ENCODE data around the gene ELMO1. TPM values are rescaled to one million over a fixed set of nuclear protein-coding genes. Genes with fewer than 3 reads are reported as not detected.

The ELMO1 gene
- total and polyA plus RNA-seq, 2 of the 13 experiments (the other 11 are each of a cell fraction or from before 2014, with no cell fraction given): 0.11 to 0.17 TPM

DNA sequence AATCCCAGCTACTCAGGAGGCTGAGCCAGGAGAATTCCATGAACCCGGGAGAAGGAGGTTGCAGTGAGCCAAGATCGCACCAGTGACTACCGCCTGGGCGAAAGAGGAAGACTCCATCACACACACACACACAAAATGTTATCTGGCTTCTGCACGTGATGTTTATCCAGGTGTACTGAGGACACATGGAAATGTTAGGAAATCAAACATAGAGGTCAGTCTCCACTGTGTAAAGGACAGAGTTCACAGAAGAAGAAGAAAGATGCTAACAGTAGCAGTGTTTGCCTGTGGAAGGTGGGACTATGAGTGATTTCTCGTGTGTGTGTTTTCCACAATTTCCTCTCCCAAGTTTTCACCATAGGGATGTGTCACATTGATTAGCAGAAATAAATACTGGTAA is 256.9 kb downstream of the ELMO1 start (continued):
- TF ChIP-seq REL (CRISPR knock-in tag; conservative IDR thresholded peaks at IDR 0.05): no peak
- no peak for TF ChIP-seq MEIS2 (CRISPR knock-in tag; IDR thresholded peaks at IDR 0.05)
- TF ChIP-seq THAP11 (CRISPR knock-in tag; IDR thresholded peaks at IDR 0.05): peak; percentile 50; the same call in 1 of the 2 replicates
- no peak for TF ChIP-seq ZC3H13 (CRISPR knock-in tag; IDR thresholded peaks at IDR 0.05)
- peak; percentile 87 for TF ChIP-seq HNF4G (IDR thresholded peaks at IDR 0.05; ENCODE audit: borderline replicate concordance, low read depth, low read length)
- peak; percentile 62; the same call in 1 of the 2 replicates for TF ChIP-seq HNF4G (CRISPR knock-in tag; IDR thresholded peaks at IDR 0.05; ENCODE audit: borderline replicate concordance, low read depth)
- no peak for TF ChIP-seq MED8 (CRISPR knock-in tag; IDR thresholded peaks at IDR 0.05; ENCODE audit: insufficient replicate concordance)
- TF ChIP-seq ZNF292 (CRISPR knock-in tag; IDR thresholded peaks at IDR 0.05; ENCODE audit: borderline replicate concordance, low read depth): peak; percentile 83; the same call in 1 of the 2 replicates
- TF ChIP-seq FOXO1 (CRISPR knock-in tag; IDR thresholded peaks at IDR 0.05): peak; percentile 93
- TF ChIP-seq NFIC (IDR thresholded peaks at IDR 0.05; ENCODE audit: low read length): peak; percentile 76; the same call in 1 of the 2 replicates
- 0 out of 2 replicates have a peak, but pooled peaks have one; percentile 70 for TF ChIP-seq ZNF567 (CRISPR knock-in tag; IDR thresholded peaks at IDR 0.05; ENCODE audit: borderline replicate concordance)
- TF ChIP-seq, protein P1, sequence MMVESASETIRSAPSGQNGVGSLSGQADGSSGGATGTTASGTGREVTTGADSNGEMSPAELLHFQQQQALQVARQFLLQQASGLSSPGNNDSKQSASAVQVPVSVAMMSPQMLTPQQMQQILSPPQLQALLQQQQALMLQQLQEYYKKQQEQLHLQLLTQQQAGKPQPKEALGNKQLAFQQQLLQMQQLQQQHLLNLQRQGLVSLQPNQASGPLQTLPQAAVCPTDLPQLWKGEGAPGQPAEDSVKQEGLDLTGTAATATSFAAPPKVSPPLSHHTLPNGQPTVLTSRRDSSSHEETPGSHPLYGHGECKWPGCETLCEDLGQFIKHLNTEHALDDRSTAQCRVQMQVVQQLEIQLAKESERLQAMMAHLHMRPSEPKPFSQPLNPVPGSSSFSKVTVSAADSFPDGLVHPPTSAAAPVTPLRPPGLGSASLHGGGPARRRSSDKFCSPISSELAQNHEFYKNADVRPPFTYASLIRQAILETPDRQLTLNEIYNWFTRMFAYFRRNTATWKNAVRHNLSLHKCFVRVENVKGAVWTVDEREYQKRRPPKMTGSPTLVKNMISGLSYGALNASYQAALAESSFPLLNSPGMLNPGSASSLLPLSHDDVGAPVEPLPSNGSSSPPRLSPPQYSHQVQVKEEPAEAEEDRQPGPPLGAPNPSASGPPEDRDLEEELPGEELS (CRISPR knock-in tag; IDR thresholded peaks at IDR 0.05): peak; percentile 95
- TF ChIP-seq, protein P2, sequence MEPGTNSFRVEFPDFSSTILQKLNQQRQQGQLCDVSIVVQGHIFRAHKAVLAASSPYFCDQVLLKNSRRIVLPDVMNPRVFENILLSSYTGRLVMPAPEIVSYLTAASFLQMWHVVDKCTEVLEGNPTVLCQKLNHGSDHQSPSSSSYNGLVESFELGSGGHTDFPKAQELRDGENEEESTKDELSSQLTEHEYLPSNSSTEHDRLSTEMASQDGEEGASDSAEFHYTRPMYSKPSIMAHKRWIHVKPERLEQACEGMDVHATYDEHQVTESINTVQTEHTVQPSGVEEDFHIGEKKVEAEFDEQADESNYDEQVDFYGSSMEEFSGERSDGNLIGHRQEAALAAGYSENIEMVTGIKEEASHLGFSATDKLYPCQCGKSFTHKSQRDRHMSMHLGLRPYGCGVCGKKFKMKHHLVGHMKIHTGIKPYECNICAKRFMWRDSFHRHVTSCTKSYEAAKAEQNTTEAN (CRISPR knock-in tag; conservative IDR thresholded peaks at IDR 0.05): peak; percentile 68
- peak; percentile 44; the same call in 1 of the 2 replicates for TF ChIP-seq ZNF281 (CRISPR knock-in tag; IDR thresholded peaks at IDR 0.05; ENCODE audit: borderline replicate concordance)
- TF ChIP-seq MXD4 (CRISPR knock-in tag; IDR thresholded peaks at IDR 0.05): no peak
- TF ChIP-seq CCAR2 (optimal IDR thresholded peaks at IDR 0.05; ENCODE audit: low read depth, low read length): no peak
- peak; percentile 79 for TF ChIP-seq SIX4 (CRISPR knock-in tag; IDR thresholded peaks at IDR 0.05)
- no peak for TF ChIP-seq ZNF558 (CRISPR knock-in tag; IDR thresholded peaks at IDR 0.05; ENCODE audit: borderline replicate concordance)
- no peak for TF ChIP-seq NAIF1 (CRISPR knock-in tag; IDR thresholded peaks at IDR 0.05; ENCODE audit: borderline replicate concordance)
- peak; percentile 88; the same call in 1 of the 2 replicates for TF ChIP-seq FOXJ3 (CRISPR knock-in tag; IDR thresholded peaks at IDR 0.05; ENCODE audit: borderline replicate concordance)
- no peak for TF ChIP-seq CHD4 (IDR thresholded peaks at IDR 0.05; ENCODE audit: borderline replicate concordance, low read length)
- 0 out of 2 replicates have a peak, but pooled peaks have one; percentile 60 for TF ChIP-seq HHEX (CRISPR knock-in tag; IDR thresholded peaks at IDR 0.05)
- no peak for TF ChIP-seq ZBTB49 (CRISPR knock-in tag; IDR thresholded peaks at IDR 0.05; ENCODE audit: borderline replicate concordance)

Measured in HepG2 (cell line).